ENCODE data around the gene FAF1. TPM values are rescaled to one million over a fixed set of nuclear protein-coding genes. Genes with fewer than 3 reads are reported as not detected.

The FAF1 gene
- total and polyA plus RNA-seq, 8 donors: 47.4 to 58.3 (median 53.2) TPM

DNA sequence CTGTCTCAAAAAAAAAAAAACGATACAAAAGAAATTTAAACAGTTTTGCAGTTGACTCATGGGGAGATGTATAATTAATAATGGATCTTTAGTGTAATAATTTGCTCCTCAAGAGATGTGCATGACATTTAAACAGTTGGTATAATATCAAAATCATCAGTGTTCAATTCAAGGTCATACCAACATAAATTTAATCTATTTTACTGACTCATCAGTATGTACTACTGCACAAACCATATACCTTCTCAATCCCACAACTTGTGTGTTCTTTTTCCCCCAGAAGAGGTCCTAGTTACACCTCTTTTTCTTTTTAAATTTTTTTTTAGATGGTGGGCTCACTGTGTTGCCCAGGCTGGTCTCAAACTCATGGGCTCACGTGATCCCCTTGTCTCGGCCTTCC lies 33.6 kb upstream of the FAF1 start:
- intact Hi-C loops (cut with DNase I): no loop called here
- no peaks in the 10 kb centered on the region for H3K9me3 ChIP-seq
- DNase-seq (no peak), ATAC-seq (no peak)
- no peak overlapping the region for H3K27ac ChIP-seq
- no peaks in the 10 kb centered on the region for H3K36me3 ChIP-seq
- no peak overlapping the region for H3K4me3 ChIP-seq
- TF ChIP-seq, protein P1, sequence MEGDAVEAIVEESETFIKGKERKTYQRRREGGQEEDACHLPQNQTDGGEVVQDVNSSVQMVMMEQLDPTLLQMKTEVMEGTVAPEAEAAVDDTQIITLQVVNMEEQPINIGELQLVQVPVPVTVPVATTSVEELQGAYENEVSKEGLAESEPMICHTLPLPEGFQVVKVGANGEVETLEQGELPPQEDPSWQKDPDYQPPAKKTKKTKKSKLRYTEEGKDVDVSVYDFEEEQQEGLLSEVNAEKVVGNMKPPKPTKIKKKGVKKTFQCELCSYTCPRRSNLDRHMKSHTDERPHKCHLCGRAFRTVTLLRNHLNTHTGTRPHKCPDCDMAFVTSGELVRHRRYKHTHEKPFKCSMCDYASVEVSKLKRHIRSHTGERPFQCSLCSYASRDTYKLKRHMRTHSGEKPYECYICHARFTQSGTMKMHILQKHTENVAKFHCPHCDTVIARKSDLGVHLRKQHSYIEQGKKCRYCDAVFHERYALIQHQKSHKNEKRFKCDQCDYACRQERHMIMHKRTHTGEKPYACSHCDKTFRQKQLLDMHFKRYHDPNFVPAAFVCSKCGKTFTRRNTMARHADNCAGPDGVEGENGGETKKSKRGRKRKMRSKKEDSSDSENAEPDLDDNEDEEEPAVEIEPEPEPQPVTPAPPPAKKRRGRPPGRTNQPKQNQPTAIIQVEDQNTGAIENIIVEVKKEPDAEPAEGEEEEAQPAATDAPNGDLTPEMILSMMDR (IDR thresholded peaks at IDR 0.05): no peak
- no peaks in the 10 kb centered on the region for H3K4me1 ChIP-seq
- no peaks in the 10 kb centered on the region for H3K27me3 ChIP-seq

DNA sequence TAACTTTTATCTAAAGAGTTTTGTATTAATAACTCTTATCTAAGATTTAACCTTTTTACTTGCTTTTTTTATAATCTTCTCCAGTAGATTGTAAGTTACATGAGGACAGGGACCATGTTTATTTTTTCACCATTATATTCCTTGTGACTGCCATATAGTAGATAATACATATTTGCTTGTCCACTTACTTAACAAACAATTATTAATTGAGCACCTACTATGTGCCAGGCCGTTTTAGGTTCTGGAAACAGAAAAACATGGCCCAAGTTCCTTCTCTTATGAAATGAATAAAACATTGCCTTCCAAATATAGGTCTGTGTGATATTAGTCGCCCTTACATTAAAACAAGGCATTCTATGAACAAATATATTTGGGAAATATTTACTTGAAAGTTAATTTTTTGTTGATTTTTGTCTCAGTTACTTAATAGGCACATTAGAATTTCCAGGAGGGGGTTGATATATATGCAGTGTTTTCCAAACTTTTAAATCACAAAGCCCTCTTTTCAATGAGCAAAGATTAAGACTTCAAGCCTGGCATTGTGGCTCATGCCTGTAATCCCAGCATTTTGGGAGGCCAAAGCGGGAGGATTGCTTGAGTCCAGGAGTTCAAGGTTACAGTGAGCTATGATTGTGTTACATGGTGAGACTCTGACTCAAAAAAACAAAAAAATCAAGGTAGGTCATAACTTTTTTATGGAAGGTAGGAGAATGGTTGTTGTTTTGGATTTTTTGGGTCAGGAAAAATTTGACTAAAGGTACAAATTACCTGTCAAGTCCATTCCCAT lies 32.7 kb upstream of the FAF1 start:
- intact Hi-C loops (cut with DNase I): no loop called here
- no peaks in the 10 kb centered on the region for H3K4me1 ChIP-seq
- no peak overlapping the region for H3K27ac ChIP-seq
- no peaks in the 10 kb centered on the region for H3K9me3 ChIP-seq
- TF ChIP-seq, protein P1 (IDR thresholded peaks at IDR 0.05): no peak
- ATAC-seq (no peak), DNase-seq (no peak)
- no peak overlapping the region for H3K4me3 ChIP-seq
- no peaks in the 10 kb centered on the region for H3K27me3 ChIP-seq
- no peaks in the 10 kb centered on the region for H3K36me3 ChIP-seq

DNA sequence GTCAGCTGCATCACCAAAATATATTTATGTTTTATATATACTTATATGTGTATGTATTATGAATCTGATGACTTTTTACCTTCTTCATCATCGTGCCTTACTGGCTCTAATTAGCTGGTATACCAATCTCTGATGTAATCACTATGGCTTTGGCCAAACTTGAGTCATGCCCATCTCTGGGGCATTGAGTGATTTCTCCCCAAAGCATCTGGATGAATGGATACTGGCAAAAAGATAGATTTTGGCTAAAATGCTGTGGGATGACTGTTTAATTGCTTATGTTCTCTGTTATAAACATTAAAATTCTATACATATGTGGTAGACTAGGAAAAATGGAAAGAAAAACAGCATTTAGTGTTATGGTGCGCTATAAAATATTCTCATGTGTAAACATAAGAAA lies 29.6 kb upstream of the FAF1 start:
- Histone ChIP-seq H3K4me1 (no peaks in the 10 kb centered on the region), H3K36me3 (no peaks in the 10 kb centered on the region), H3K9me3 (no peaks in the 10 kb centered on the region), H3K27me3 (no peaks in the 10 kb centered on the region), H3K27ac (no peak overlapping the region), H3K4me3 (no peak overlapping the region)
- intact Hi-C loops (cut with DNase I): no loop called here
- TF ChIP-seq, protein P1 (IDR thresholded peaks at IDR 0.05): no peak
- ATAC-seq (no peak), DNase-seq (no peak)

DNA sequence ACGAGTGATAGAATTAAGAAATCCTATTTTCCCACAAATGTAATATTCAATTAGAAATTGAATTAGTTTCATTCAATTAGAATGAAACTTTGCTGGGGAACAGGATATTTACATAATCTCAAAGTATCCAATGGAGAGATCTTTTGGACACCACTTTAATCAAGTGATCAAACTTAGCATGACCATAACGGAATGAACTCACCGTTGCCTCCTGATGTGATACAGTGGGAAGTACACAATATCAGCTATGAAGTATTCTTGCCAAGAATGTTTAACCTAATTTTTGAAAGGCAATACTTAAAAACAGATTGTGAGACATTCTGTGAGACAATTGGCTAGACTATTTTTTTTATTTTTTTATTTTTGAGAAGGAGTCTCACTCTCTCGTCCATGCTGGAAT lies 26.6 kb upstream of the FAF1 start:
- no peaks in the 10 kb centered on the region for H3K4me1 ChIP-seq
- peaks cover 0 to 22% of the 10 kb centered on the region in 2 donors for H3K27me3 ChIP-seq
- TF ChIP-seq, protein P1 (IDR thresholded peaks at IDR 0.05): no peak
- no peaks in the 10 kb centered on the region for H3K36me3 ChIP-seq
- H3K4me3 ChIP-seq: no peak overlapping the region
- ATAC-seq (no peak), DNase-seq (no peak)
- no peaks in the 10 kb centered on the region for H3K9me3 ChIP-seq
- no peak overlapping the region for H3K27ac ChIP-seq
- intact Hi-C loops (cut with DNase I): no loop called here

DNA sequence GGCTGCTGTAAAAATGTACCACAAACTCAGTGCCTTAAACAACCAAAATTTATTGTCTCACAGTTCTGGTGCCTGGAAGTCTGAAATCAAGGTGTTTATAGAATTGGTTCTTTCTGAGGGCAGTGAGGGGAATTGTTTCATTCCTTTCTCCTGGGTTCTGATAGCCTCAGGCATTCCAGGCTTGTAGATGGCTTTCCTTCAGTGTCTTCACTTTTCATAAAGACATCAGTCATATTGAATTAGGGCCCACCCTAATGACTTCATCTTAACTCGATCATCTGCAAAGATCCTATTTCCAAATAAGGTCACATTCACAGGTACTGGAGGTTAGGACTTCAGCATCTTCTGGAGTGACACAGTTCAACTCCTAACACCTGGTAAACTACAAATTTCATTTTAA lies 25.0 kb upstream of the FAF1 start:
- H3K36me3 ChIP-seq: no peaks in the 10 kb centered on the region
- no peak overlapping the region for H3K4me3 ChIP-seq
- H3K4me1 ChIP-seq: no peaks in the 10 kb centered on the region
- no peak overlapping the region for H3K27ac ChIP-seq
- intact Hi-C loops (cut with DNase I): no loop called here
- H3K27me3 ChIP-seq: peaks cover 0 to 35% of the 10 kb centered on the region in 2 donors
- DNase-seq (no peak), ATAC-seq (no peak)
- no peaks in the 10 kb centered on the region for H3K9me3 ChIP-seq
- TF ChIP-seq, protein P1 (IDR thresholded peaks at IDR 0.05): no peak
